Astrocyte of the spinal cord (primary cell): ENCODE measurements around the gene FNDC3B.

Experiments
- DNase-seq: peaks from one replicate; pipeline ENCODE4 v3.0.0; 2011; ENCODE audit warnings: low read depth, low spot score
- H3K4me3 ChIP-seq: 2 replicates; pipeline ENCODE4 v1.5.1; 2011; ENCODE audit warnings: low read depth, mild to moderate bottlenecking, low read length, moderate library complexity
- CTCF ChIP-seq: IDR thresholded peaks from 2 replicates; pipeline ENCODE4 v1.5.1; 2012; ENCODE audit warnings: low read depth, mild to moderate bottlenecking, low read length, inconsistent platforms
- in situ Hi-C: cut with HindIII; loops from 2 replicates; pipeline ENCODE4 v1.10.0; 2017; ENCODE audit warnings: low sequenced_read_pairs

The FNDC3B gene

GRCh38 chr3:172138193-172138537 lies 98.8 kb downstream of the FNDC3B start:
- no peak overlapping the region for H3K4me3 ChIP-seq
- no peak for DNase-seq
- in situ Hi-C loops = no loop called here
- no peak for TF ChIP-seq CTCF

GRCh38 chr3:172138792-172139507 lies 99.6 kb downstream of the FNDC3B start:
- DNase-seq = no peak
- in situ Hi-C loops = no loop called here
- TF ChIP-seq CTCF = no peak

GRCh38 chr3:172139528-172140276 lies 100.3 kb downstream of the FNDC3B start:
- no peak overlapping the region for H3K4me3 ChIP-seq
- TF ChIP-seq CTCF = no peak
- no peak for DNase-seq
- in situ Hi-C loops = no loop called here

More at GRCh38 chr3:172138792-172139507, 99.6 kb downstream of the FNDC3B start:
- no peak overlapping the region for H3K4me3 ChIP-seq

- peak; percentile 92 for DNase-seq
- TF ChIP-seq CTCF = no peak
- H3K4me3 ChIP-seq = no peak overlapping the region
- in situ Hi-C loops = no loop called here
Observed at GRCh38 chr3:172140499-172141391, 101.4 kb downstream of the FNDC3B start.

- H3K4me3 ChIP-seq = no peak overlapping the region
Observed at GRCh38 chr3:172142051-172142863, 102.9 kb downstream of the FNDC3B start.

More at GRCh38 chr3:172142051-172142863, 102.9 kb downstream of the FNDC3B start:
- DNase-seq = peak; percentile 92
- TF ChIP-seq CTCF = no peak
- in situ Hi-C loops = no loop called here
